Hepatocyte (in vitro differentiated cells): Measurements from ENCODE around the gene DLX5.

Source experiments
- EZH2phosphoT487 ChIP-seq: fragments of 200-600 bp; sonication (generic); IDR thresholded peaks from one replicate; pipeline ENCODE4 v1.6.1; 2018; ENCODE audit warnings: antibody characterized with exemption, mild to moderate bottlenecking, low read depth, moderate library complexity; ENCODE audit not compliant: unreplicated experiment, severe bottlenecking
- TF ChIP-seq, protein P1 (sequence below): fragments of 200-600 bp; sonication (generic); IDR thresholded peaks from 2 replicates; pipeline ENCODE4 v1.5.1; 2016; ENCODE audit warnings: antibody characterized with exemption, mild to moderate bottlenecking; ENCODE audit not compliant: poor library complexity

DNA sequence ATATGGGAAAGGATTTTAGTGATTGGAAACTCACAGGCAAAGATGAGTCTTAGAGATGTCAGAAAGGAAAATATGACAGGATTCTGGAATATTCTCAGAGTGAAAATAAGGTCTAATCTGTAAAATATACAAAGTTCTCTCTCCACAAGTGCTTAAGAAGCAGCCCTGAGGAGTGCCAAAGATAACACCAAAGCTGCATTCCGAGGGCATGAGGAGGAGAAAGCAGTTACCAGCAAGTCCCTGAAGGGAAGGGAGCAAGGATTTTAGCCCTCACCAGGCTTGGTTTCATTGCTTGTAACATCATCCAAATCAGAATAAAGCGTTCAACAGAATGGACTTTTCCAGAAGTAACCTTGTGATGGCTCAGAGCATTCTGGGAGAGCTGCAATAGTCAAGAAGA is 50.6 kb downstream of the DLX5 start:
- TF ChIP-seq, protein P1, sequence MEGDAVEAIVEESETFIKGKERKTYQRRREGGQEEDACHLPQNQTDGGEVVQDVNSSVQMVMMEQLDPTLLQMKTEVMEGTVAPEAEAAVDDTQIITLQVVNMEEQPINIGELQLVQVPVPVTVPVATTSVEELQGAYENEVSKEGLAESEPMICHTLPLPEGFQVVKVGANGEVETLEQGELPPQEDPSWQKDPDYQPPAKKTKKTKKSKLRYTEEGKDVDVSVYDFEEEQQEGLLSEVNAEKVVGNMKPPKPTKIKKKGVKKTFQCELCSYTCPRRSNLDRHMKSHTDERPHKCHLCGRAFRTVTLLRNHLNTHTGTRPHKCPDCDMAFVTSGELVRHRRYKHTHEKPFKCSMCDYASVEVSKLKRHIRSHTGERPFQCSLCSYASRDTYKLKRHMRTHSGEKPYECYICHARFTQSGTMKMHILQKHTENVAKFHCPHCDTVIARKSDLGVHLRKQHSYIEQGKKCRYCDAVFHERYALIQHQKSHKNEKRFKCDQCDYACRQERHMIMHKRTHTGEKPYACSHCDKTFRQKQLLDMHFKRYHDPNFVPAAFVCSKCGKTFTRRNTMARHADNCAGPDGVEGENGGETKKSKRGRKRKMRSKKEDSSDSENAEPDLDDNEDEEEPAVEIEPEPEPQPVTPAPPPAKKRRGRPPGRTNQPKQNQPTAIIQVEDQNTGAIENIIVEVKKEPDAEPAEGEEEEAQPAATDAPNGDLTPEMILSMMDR, result no peak
- no peak for TF ChIP-seq EZH2phosphoT487
